NCI-H526 treated with DMSO at 0.1 percent for 48 hours (cell line): ENCODE results near the gene DPP3.

Experiments
- DNase-seq: peaks from one replicate; lab custom pipeline; 2025; lab: John Stamatoyannopoulos, UW

Gene DPP3

DNA sequence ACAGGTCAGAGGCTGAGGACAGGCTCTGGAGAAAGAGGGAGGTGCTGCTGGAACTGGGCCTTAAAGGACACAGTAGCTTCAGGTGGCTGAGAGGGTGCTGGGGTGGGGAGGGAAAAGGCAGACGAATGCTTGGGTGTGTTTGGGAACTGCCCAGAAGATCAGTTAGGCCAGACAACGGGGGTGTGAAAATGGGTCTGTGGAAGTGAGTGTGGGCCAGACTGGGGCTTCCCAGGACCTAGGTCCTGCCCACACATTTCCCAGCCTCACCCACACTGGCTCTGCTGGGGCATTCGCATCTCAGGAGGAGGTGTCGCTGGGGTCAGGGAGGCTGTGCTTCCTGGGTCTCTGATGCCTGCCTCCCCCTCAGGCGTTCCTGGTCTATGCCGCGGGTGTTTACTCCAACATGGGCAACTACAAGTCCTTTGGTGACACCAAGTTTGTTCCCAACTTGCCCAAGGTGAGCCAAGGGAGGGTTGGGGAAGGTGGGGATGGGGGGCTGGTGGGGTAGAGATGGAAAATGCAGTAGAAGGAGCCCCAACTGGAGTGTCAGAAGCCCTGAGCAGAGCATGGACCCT lies 4.7 kb downstream of the DPP3 start:
- DNase-seq, result no peak

DNA sequence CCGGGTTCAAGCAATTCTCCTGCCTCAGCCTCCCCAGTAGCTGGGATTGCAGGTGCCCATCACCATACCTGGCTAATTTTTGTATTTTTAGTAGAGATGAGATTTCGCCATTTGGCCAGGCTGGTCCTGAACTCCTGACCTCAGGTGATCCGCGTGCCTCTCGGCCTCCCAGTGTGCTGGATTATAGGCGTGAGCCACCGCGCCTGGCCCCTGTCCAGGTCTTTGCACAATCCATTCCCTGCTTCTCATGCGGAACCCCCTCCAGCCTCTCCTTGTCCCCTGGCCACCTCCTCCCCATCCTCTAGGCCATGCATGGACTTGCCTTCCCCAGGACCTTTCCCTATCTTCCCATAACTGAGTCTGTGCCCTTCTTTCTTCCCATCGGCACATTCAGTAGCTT lies 8.7 kb downstream of the DPP3 start:
- DNase-seq, result no peak

DNA sequence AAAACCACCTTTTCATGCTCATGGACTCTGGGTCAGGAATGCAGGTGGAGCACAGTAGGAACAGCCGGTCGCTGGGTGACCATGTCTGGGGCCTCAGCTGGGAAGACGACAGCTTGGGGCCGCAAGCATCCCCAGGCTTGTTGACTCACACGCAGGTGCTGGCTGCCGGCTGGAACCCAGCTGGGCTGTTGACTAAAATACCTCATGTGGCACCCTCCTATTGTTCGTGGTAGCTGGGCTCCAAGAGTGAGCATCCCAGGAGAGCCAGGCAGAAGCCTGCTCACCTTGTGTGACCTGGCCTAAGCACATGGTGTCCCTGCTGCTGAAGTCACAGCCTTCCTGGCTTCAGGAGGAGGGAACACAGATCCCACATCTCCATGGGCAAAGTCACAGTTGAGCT lies 9.4 kb downstream of the DPP3 start:
- no peak for DNase-seq

DNA sequence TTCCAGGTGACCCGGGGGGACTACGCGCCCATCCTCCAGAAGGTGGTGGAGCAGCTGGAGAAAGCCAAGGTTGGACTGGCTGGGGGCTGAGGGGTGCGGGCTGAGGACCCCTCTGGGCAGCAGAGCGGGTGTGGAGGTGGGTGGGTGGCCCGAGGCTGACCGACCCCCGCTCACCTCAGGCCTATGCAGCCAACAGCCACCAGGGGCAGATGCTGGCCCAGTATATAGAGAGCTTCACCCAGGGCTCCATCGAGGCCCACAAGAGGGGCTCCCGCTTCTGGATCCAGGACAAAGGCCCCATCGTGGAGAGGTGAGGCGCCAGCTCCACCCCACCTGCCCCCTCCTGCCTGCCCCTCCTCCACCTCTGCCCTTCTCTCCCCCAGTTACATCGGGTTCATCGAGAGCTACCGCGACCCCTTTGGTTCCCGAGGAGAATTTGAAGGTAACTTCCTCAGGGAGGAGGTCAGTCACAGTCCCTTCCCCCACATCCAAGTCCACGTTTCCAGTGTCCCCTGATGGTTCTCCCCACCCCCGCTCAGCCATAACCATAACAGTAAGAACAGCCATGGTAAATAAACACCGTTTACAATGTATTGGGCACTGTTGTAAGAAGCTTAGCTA lies 11.2 kb downstream of the DPP3 start:
- no peak for DNase-seq

GRCh38 chr11:66492161-66492865 lies 12.1 kb downstream of the DPP3 start:
- DNase-seq, result no peak

DNA sequence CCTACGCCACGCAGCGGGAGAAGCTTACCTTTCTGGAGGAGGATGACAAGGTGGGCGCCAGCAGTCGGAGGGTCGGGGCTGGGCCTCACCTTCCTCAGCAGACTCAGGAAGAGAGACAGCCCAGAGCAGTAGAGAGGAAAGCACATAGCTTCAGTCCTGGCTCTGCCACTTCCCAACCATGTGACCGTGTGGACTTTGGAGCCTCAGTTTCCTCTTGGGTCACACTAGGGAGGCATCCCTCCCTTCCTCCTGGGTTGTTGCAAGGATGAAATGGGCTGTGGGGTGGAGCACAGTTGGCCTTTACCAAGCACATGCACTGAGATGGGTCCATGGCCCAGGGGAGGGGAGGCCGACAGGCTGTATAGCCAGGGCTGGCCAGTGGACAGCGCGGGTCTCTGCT lies 12.9 kb downstream of the DPP3 start:
- no peak for DNase-seq

DNA sequence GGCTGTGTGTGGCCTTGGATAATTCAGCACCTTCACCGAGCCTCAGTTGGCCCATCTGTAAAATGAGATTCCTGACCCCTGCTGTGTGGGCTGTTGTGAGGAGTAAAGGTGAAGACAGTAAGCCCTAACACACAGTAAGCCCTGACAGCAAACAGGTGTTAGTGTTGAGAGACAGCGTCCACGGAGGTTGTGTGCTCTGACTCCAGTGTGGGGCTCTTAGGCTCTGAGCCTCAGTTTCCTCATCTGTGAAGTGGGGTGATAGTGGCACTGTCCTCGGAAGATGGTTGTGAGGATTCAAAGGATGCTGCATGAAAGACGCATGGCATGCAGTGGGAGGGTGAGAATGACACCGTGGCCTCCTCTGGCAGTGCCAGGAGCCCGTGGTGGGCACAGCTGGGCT lies 14.2 kb downstream of the DPP3 start:
- DNase-seq, result no peak

DNA sequence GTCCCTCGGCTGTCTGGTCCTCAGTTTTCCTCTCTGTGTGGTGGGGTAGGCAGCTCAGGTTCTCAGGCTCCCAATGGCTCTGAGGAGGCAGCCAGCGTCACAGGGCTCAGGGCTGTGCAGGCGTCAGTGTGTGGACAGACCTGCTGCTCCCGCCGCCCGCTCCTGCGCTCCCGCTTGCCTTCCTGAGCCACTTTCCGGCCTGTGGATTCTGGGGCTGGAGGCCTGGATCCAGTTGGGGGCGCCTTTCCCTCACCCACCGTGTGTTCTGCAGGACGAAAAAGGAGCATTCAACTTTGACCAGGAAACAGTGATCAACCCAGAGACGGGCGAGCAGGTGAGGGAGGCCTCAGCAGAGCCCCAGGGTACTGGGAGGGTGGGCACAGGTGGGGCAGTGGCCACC lies 14.7 kb downstream of the DPP3 start:
- DNase-seq, result no peak

- DNase-seq, result no peak
These were observed 15.2 kb downstream of the DPP3 start for GRCh38 chr11:66495401-66495854.

DNA sequence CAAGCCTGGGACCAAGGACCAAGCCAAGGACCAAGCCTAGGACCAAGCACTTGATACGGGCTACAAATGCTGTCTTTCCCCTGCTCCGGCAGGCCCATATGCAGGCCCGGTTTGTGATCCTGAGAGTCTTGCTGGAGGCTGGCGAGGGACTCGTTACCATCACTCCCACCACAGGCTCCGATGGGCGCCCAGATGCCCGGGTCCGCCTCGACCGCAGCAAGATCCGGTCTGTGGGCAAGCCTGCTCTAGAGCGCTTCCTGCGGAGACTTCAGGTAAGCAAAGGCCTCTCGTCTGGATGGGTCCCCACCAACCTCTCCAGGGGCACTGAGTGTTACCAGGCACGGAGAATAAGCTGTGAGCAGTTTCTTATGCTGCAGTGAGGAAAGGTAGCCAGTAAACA lies 17.0 kb downstream of the DPP3 start:
- no peak for DNase-seq

- no peak for DNase-seq
These were observed 18.3 kb downstream of the DPP3 start for GRCh38 chr11:66498506-66498905.

GRCh38 chr11:66505276-66505816 lies 25.1 kb downstream of the DPP3 start:
- no peak for DNase-seq

- no peak for DNase-seq
These were observed 28.9 kb downstream of the DPP3 start for GRCh38 chr11:66509131-66509561.

GRCh38 chr11:66510271-66510989 lies 30.2 kb downstream of the DPP3 start, which contains the start of gene BBS1:
Gene BBS1 (plus strand): TSS chr11:66510635. CDS start chr11:66510660, 25 bp downstream.
- peak; percentile 66 for DNase-seq

DNA sequence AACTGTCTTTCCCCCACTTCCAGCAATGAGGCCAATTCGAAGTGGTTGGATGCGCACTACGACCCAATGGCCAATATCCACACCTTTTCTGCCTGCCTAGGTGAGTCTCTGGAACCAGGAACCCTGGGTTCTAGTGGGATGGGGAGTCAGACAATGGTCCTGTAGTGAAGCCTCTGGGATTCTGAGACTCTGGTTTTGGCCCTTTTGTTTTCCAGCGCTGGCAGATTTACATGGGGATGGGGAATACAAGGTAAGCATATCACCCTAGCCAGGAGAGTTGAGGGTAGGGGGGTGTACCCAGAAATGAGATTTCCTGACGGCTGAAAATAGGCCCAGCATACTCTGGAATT lies 30.7 kb downstream of the DPP3 start:
- no peak for DNase-seq

GRCh38 chr11:66523611-66524010 lies 43.4 kb downstream of the DPP3 start:
- no peak for DNase-seq

GRCh38 chr11:66524304-66525040 lies 44.2 kb downstream of the DPP3 start:
- DNase-seq, result no peak

- DNase-seq, result no peak
These were observed 48.8 kb downstream of the DPP3 start for GRCh38 chr11:66529069-66529468.

DNA sequence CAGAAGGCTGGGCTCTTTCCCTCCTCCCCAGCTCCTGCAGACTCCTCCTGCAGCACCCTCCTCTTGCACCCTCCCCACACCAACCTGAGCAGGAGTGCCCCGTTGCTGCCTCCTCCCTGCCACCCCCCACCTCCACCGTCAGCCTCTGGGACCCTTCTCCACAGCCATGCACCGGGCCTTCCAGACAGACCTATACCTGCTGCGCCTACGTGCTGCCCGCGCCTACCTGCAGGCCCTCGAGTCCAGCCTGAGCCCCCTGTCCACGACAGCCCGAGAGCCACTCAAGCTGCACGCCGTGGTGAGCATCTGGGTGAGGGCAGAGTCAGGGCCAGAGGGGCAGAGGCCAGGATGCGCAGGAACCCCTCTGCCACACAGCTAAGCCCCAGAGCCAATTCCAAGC lies 49.4 kb downstream of the DPP3 start:
- DNase-seq, result no peak

GRCh38 chr11:66530927-66531709 lies 50.9 kb downstream of the DPP3 start:
- DNase-seq, result no peak

- DNase-seq, result no peak
These were observed 51.6 kb downstream of the DPP3 start for GRCh38 chr11:66531841-66532240.
